Pancreas (tissue), 10 donors: ENCODE measurements around the gene IL4R. TPM values are rescaled to one million over a fixed set of nuclear protein-coding genes. Genes with fewer than 3 reads are reported as not detected.

Source experiments
- ATAC-seq, 4 donors: fragments of 200-7000 bp; cut with Tn5 transposase; one replicate each; pipeline versions ENCODE4 v1.8.0 to v1.9.1; 2020; ENCODE audit warnings: mild to moderate bottlenecking in 4 of 4, moderate library complexity in 4 of 4
- DNase-seq, 6 donors: peaks; one replicate each; pipeline ENCODE4 v3.0.0-alpha.2; 2020
- FAIRE-seq: peaks from 2 replicates; lab custom pipeline; 2012; peaks lifted over from hg19 to GRCh38; lab: Jason Lieb, UNC
- H3K27ac ChIP-seq, 4 donors: fragments of 200-600 bp; sonication (generic); 1 replicate in 3 of 4; 2 replicates in 1 of 4; pipeline versions ENCODE4 v1.5.0 to v1.8.0; 2020
- H3K27me3 ChIP-seq, 4 donors: fragments of 200-600 bp; one replicate each; pipeline ENCODE4 v1.8.0; 2021
- H3K36me3 ChIP-seq, 3 donors: fragments of 200-600 bp; sonication (generic) in 1 of 3; one replicate each; pipeline versions ENCODE4 v1.5.0 to v1.8.0; 2020 to 2021
- H3K4me1 ChIP-seq, 3 donors: fragments of 200-600 bp; one replicate each; pipeline ENCODE4 v1.8.0; 2021
- H3K4me3 ChIP-seq, 4 donors: fragments of 200-600 bp; sonication (generic) in 2 of 4; one replicate each; pipeline versions ENCODE4 v1.5.0 to v1.8.0; 2020 to 2021
- H3K9me3 ChIP-seq, 4 donors: fragments of 200-600 bp; one replicate each; pipeline ENCODE4 v1.8.0; 2021
- WGBS, 2 donors: extraction: QIAGEN DNeasy Blood & Tissue Kit; methylation state at CpG; one replicate each; pipeline ENCODE4 v1.1.7; 2013; 5-methylcytosine and 5-hydroxymethylcytosine counted together
- intact Hi-C, 3 donors: fragments of 100-400 bp; cut with DNase I; formaldehyde crosslinking; loops; one replicate each; pipeline versions ENCODE4 v1.11.1 to v1.14.2; 2022
- polyA plus RNA-seq, 2 donors: library from polyadenylated mRNA; stranded (reverse); fragments of 200-250 nt; gene quantifications; one replicate each; pipeline ENCODE4 v1.2.3, GENCODE V29; 2013
- total RNA-seq, 6 donors: library from RNA; stranded (reverse); fragmentation: NEBNext Ultra II Directional in 4 of 6; extraction: Animal tissue kit (Norgen Biotek cat#: 25700) in 4 of 6; gene quantifications; one replicate each; pipeline versions ENCODE4 v1.2.1 to v1.2.4, GENCODE V29; 2021 to 2023
- TF ChIP-seq, protein P1 (sequence below), 4 donors: fragments of 200-600 bp; sonication (generic) in 3 of 4; IDR thresholded peaks; one replicate each; pipeline versions ENCODE4 v1.5.0 to v1.8.0; 2021; ENCODE audit warnings: antibody characterized with exemption in 4 of 4
- donor health status: healthy with polysubstance abuse.
- donor health status: DM: no; HTN: no; CAD: no; lungs with moderate emphysema.
- donor health status: DM: no; HTN: no; CAD: no.
- donor health status: control.
- donor health status: control.
- donor health status: Bipolar disorder and iron deficiency.
- donor health status: DM: yes; HTN: yes; CAD: no.
- donor health status: DM: no; HTN: no; CAD: no.
- donor health status: DM: no; HTN: no; CAD: no.
- donor health status: DM: yes; HTN: yes; CAD: no.

Gene IL4R
- 10 to 100 TPM; 16.0 to 58.7 (median 19.7) TPM for total RNA-seq
- polyA plus RNA-seq, result 10 to 100 TPM; 38.1 to 49.7 TPM

DNA sequence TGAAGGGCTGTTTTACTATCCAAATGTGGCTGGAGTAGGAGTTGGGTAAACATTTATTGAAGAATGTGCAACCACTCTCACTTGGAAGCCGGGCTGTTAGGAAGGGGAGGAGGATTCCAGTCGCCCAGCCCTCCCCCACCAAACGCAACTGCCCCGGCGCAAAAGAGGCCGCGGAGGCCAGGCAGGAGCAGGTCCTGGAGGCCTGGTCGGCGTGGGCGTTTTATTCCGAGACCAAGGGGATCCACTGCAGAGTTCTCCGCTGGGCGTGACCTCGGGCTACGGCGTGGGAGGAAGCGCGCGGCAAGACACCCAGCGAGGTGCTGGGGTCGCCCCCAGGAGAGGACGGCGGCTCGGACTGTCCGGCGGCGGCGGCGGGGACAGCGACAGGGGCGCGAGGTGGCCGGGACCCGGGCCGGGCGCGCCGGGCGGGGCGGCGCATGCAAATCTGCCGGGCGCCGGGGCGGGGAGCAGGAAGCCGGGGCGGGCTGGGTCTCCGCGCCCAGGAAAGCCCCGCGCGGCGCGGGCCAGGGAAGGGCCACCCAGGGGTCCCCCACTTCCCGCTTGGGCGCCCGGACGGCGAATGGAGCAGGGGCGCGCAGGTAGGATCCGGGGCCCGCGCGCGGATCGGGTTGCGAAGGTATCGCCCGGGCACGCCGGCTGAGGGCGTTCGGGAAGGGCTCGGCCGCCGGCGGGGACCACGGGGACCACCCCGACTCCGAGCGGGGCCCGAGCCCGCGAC is at the start of gene IL4R:
IL4R (plus strand) TSS at position 553 of the 739 bp plus-strand sequence. CDS start 26,230 bp downstream, outside the sequence.
- peak within 1 kb of the TSS; percentile 63 to 97 (median 90) for H3K4me3 ChIP-seq
- H3K27ac ChIP-seq, result peak within 1 kb of the TSS; percentile 81 to 99 (median 90)
- DNase-seq (peak; percentile 71 to 88 (median 77)), ATAC-seq (peak; percentile 60 to 81 (median 73)), FAIRE-seq (no peak)
- peaks cover 0 to 37% (median 13%) of the 10 kb centered on the region in 3 donors for H3K4me1 ChIP-seq
- intact Hi-C loops, result no loop called here
- 0% methylated on average over 66 to 85 of the region's 85 CpGs for WGBS, 2 donors
- TF ChIP-seq, protein P1, sequence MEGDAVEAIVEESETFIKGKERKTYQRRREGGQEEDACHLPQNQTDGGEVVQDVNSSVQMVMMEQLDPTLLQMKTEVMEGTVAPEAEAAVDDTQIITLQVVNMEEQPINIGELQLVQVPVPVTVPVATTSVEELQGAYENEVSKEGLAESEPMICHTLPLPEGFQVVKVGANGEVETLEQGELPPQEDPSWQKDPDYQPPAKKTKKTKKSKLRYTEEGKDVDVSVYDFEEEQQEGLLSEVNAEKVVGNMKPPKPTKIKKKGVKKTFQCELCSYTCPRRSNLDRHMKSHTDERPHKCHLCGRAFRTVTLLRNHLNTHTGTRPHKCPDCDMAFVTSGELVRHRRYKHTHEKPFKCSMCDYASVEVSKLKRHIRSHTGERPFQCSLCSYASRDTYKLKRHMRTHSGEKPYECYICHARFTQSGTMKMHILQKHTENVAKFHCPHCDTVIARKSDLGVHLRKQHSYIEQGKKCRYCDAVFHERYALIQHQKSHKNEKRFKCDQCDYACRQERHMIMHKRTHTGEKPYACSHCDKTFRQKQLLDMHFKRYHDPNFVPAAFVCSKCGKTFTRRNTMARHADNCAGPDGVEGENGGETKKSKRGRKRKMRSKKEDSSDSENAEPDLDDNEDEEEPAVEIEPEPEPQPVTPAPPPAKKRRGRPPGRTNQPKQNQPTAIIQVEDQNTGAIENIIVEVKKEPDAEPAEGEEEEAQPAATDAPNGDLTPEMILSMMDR (IDR thresholded peaks at IDR 0.05), result no peak
- H3K9me3 ChIP-seq, result no peaks in the 10 kb centered on the region
- H3K27me3 ChIP-seq, result no peaks in the 10 kb centered on the region
- no peaks in the 10 kb centered on the region for H3K36me3 ChIP-seq

DNA sequence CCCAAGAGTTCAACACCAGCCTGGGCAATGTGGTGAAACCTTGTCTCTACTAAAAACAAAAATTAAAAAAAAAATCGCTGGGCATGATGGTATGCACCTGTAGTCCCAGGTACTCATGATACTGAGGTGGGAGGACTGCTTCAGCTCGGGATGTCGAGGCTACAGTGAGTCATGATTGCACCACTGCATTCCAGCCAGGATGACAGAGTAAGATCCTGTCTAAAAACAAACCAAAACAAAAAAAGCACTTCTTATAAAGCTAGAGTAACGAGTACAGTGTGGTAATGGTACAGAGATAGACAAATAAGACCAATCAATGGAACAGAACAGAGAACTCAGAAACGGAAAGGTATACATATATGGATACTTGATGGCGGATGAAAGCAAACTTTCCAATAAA is 49.6 kb upstream of the IL4R start:
- intact Hi-C loops, result no loop called here
- FAIRE-seq (no peak), DNase-seq (no peak), ATAC-seq (no peak)
- Histone ChIP-seq H3K9me3 (no peaks in the 10 kb centered on the region), H3K4me1 (peaks cover under 1 to 8% (median 6%) of the 10 kb centered on the region in 3 donors), H3K36me3 (no peaks in the 10 kb centered on the region), H3K27me3 (no peaks in the 10 kb centered on the region), H3K4me3 (no peak overlapping the region), H3K27ac (no peak overlapping the region)
- TF ChIP-seq, protein P1 (IDR thresholded peaks at IDR 0.05), result no peak
- whole genome bisulfite sequencing, 2 donors, result 70 to 72% methylated on average over 6 of the region's 6 CpGs

DNA sequence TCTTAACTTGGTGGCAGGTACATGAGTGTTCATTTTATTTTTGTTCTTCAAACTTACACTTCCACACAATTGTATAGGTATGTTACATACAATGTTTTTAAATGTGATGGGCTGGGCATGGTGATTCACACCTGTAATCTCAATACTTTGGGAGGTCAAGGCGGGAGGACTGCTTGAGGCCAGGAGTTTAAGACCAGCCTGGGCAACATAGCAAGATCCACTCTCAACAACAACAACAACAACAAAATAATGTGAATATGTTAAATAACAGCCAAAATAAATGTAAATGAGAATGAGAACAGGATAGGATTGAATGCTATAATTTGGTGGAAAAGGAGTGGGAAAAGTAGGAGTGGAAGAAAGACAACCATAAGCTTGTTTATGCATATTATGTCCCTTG is 47.8 kb upstream of the IL4R start:
- DNase-seq (no peak), FAIRE-seq (no peak), ATAC-seq (no peak)
- Histone ChIP-seq H3K27me3 (no peaks in the 10 kb centered on the region), H3K4me1 (peaks cover 5 to 10% (median 6%) of the 10 kb centered on the region in 3 donors), H3K27ac (no peak overlapping the region), H3K36me3 (no peaks in the 10 kb centered on the region), H3K9me3 (no peaks in the 10 kb centered on the region), H3K4me3 (no peak overlapping the region)
- TF ChIP-seq, protein P1 (IDR thresholded peaks at IDR 0.05), result no peak
- 93 to 100% methylated on average over 1 of the region's 1 CpG for WGBS, 2 donors
- intact Hi-C loops, result no loop called here

DNA sequence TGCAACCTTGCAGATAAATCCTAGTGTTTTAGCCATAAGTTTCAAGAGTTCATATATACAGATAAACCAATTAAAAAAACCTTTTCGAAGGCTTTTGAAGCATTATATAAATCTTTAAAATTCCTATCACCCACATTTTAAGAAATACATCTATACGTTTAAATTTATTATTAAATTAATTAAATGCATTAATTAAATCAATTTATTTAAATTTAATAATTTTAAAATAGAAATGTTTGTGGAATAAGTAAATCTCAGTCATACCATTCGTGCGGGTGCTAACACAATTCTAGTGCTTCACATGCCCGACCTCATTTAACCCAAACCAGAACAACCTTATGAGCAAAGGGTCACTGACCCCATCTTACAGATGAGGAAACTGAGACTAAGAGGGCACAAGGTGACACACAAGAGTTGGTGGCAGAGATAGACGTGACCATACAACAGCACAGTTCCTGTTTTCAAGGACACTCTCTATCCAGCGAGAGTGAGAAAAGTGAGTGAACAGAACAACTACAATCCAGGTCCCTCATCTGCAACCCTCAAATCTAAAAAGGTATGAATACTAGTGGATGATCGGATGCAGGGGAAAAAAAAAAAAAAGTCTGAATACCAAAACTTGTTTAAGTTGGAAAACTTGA is 46.6 kb upstream of the IL4R start:
- intact Hi-C loops, result no loop called here
- H3K4me1 ChIP-seq, result peaks cover 0 to 10% (median 5%) of the 10 kb centered on the region in 3 donors
- TF ChIP-seq, protein P1 (IDR thresholded peaks at IDR 0.05), result no peak
- H3K27me3 ChIP-seq, result no peaks in the 10 kb centered on the region
- FAIRE-seq (no peak), DNase-seq (no peak), ATAC-seq (no peak)
- no peak overlapping the region for H3K27ac ChIP-seq
- H3K36me3 ChIP-seq, result no peaks in the 10 kb centered on the region
- 72 to 77% methylated on average over 8 of the region's 8 CpGs for WGBS, 2 donors
- no peak overlapping the region for H3K4me3 ChIP-seq
- H3K9me3 ChIP-seq, result no peaks in the 10 kb centered on the region
